Activated CD4-positive, alpha-beta T cell treated with anti-CD3 and anti-CD28 coated beads, Interleukin-2, amount 50 U/mL, for 48 hours (primary cell): Measurements from ENCODE around the gene TAT.
"Not testable (repeated sequence)": the region's sequence is repeated elsewhere in the genome, so short reads cannot be mapped to it uniquely, and the experiment has no call there.

Experiments
- DNase-seq, 2 experiments: peaks; one replicate each; pipeline ENCODE4 v3.0.0-alpha.2; 2020

The TAT gene

DNA sequence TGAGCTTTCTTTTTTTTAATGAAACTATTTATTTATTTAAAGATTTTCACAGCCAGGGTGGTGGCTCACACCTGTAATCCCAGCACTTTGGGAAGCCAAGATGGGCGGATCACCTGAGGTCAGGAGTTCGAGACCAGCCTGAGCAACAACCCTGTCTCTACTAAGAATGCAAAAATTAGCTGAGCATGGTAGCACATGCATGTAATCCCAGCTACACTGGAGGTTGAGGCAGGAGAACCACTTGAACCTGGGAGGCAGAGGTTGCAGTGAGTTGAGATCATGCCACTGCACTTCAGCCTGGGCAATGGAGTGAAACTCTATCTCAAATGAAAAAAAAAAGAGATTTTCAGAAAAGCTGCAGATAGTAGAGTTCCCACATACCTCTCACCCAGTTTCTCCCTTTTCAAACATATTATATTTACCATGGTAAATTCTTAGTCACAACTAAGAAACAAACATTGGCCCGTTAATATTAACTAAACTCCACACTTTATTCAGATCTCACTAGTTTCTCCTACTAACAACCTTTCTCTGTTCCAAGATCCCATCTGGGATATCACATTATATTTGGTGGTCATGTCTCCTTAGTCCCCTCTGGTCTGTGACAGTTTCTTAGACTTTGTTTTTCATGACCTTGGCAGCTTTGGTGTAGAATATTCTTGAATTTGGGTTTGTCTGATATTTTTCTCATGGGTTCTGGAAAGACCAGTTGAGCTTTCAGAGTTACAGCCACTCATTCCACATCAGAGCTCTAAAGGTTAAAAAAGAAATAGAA, 7.8 kb upstream of the TAT start:
- DNase-seq: no peak

GRCh38 chr16:71582553-71582848, 5.6 kb upstream of the TAT start:
- not testable (repeated sequence) for DNase-seq

- DNase-seq: no peak
These were observed 2.2 kb downstream of the TAT start for GRCh38 chr16:71574702-71575101.

DNA sequence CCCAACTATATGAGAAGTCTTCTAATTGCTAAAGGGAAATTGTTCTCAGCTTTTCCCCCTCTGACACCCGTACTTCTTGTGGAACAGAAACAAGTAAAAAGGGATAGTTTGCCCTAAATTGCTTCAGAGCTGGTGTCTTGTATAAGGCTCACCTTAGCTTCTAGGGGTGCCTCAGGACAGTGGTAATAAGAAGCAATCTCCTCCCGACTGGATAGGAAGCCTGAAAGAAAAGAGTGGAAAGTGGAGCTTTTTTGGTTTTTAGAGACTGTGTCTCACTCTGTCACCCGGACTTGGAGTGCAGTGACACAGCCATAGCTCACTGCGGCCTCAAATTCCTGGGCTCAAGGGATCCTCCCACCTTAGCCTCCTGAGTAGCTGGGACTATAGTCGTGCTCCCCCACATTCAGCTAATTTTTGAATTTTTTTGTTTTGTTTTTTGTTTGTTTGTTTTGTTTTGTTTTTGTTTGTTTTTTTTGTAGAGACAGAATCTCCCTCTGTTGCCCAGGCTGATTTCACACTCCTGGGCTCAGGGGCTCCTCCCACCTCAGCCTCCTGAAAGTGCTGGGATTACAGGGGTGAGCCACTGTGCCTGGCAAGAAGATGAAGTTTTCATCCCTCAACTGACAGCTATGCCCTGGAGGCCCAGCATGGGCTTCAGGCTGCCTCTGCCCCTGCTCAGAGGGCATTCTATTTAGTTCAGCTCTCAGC, 3.4 kb downstream of the TAT start:
- DNase-seq: no peak

GRCh38 chr16:71572497-71573116, 4.3 kb downstream of the TAT start:
- DNase-seq: no peak

DNA sequence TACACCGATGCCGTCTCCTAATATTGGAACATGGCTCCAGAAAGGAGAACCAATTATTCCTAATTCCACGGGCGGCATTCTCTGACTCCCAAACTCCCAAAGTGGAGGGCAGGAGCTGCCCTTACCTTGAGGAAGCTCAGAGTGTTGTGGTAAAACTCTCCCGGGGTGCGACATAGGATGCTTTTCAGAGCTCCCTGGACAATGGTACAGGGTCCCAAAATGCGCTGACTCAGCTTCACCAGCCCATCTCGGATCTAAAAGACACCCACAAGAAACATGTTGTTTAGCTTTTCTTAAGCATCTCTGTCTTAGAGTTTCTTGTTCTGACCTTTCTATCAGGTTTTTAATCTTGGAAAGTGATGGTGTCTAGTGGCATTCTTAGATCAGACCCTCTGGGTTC, 6.7 kb downstream of the TAT start:
- DNase-seq: no peak

GRCh38 chr16:71569621-71570020, 7.3 kb downstream of the TAT start:
- no peak for DNase-seq

GRCh38 chr16:71568551-71568950, 8.3 kb downstream of the TAT start:
- no peak for DNase-seq

DNA sequence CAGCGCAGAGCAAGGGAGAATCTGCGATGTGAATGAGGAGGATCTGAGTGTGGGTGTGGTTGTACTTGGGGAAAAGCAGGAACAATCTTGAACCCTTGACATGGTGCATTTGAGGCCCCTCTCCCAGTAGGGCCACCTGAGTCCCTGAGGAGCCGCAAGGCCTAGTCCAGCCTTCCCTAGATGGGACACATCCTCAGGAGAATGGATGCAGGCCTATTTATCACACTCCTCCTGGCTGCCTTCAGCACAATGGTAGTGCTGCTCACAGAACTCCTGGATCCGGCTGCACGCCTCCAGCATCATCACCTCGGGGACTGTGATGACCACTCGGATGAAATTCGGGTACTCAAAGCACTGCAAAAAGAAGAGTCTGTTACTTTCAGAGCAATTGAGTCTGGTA, 9.0 kb downstream of the TAT start:
- no peak for DNase-seq

- DNase-seq: no peak
These were observed 10.8 kb downstream of the TAT start for GRCh38 chr16:71565812-71566700.

DNA sequence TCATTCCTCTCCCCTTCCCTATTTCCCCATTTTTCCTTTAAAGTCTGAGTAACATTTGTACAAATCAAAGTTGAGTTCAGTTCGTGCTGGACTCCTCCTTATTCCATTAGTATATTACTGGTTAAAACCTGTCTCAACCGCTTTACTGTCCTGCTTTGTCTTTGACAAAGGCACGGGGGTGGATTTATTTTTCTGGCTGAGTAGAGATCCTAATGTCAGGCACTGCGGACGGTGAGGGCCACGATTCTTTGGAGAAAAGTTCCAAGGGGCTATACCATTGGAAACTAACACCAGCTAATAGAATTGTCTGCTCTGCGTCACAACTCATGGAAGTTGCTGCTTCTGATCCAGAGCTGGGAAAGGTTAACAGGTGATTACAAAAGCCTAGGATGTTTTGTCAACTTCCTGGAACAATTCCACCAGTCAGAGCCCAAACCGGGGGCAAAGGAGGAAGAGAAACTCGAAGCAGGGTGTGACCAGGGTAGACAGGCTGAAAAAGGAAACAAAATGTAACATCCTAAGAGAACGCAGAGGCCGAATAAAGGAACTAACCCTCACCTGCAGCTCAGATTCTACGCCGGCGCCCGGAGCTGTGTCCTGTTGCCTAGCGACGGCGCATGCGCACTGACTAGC, 12.4 kb downstream of the TAT start:
- DNase-seq: no peak

GRCh38 chr16:71562552-71562951, 14.3 kb downstream of the TAT start:
- DNase-seq: no peak

GRCh38 chr16:71561886-71562285, 15.0 kb downstream of the TAT start:
- not testable (repeated sequence) for DNase-seq

DNA sequence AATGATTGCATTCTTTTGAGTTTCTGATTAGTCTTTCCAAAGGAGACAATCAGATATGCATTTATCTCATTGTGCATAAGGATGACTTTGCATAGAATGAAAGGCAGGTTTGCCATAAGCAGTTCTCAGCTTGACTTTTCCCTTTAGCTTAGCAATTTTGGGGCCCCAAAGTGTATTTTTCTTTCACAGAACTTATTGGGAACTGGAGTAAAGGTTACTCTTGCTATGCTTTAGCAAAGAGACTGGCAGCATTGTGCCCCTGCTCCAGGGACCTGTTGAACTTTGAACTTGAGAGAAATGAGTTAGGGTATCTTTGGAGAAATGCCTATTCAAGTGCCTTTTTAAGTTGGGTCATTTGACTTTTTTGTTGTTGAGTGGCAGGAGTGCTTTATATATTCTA, 17.0 kb downstream of the TAT start:
- DNase-seq: no peak

DNA sequence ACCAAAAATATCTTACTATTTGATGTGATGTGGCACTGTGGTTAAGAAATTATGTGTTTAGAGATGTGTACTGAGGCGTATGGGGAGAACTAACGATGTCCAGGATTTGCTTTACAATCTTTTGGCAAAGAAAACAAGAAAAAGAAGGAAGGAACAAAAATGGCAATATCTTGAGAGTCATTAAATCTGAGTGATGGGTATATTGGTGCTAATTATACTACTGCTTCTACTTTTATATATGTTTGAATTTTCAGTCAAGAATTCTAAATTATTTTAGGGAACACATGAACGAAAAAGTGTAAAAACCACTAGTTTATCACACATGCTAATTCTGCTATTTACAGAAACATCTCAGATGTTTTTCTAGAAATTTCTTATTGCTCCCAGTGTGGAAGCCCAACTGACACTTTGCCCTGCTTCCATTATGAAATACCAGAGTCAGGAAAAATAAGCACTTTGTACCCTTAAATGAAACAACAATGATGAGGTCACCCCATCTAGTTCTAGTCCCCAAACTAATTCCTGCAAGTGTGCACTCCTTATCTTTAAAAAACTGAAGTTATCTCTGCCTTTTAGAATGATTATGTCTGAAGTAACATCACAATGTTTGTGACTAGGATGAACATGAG, 18.8 kb downstream of the TAT start:
- DNase-seq: no peak

- no peak for DNase-seq
These were observed 19.6 kb downstream of the TAT start for GRCh38 chr16:71557299-71557698.

DNA sequence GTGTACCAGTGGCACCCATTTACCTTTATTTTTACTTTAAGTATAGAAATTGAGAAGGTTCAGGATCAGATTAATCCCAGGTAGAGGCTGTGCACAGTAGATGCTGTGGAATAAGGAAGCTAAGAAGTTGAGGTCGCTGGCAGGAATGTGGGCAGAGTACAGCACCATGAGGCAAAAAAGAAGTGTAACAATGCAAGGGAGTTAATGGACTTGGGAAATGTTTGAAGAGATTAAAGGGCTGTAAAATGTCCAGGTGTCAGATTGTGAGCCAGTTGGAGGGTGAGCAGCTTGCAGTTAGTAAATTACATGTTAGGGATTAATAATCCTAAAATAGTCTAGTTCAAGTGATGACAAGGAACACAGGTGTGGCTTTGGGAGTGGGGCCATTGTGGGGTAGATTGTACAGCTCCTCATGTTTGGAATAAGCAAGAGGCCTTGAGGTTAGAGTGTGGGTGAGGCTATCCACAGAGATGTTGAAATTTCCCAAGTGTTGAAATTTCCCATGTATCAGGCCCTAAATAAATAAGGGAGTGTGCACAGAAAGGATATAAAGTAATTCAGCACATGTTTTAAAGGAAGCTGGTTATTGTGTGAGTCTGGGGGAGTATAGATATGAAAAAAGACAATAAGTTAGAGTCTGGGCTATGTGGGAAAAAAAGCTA, 21.5 kb downstream of the TAT start:
- no peak for DNase-seq

DNA sequence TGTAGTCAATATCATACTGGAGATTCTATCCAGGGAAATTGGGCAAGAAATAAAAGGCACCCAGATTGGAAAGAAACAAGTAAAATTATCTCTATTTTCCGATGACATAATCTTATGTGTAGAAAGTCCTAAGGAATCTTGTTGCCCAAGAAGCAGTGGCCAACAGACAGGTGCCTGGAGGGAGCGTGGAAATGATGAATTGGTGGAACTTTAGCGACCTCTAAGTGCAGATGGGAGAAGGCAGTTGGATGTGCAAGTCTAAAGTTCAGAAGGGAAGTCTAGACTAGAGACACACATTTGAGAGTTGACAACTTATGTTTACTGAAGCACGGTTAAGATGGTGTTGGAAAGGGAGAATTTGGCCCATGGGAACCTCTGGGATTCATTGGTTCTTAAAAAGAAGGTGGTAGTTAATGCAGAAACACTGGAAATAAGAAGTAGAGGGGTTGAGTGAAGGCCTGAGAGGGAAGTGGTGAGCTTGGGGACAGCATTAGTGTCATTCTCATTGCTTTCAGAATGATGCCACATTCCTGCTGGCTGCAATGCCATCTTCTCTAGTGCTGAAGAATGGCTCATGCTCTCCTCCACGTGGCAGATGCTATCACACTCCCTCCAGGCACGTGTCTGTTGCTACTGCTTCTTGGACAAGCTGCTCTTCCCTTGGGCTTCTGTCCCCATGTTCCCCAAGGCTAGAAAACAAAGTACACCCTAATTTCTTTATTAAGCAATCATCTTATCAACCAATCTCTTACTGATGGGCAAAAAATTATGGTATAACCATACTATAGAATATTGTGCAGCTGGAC, 24.0 kb downstream of the TAT start:
- DNase-seq: no peak

DNA sequence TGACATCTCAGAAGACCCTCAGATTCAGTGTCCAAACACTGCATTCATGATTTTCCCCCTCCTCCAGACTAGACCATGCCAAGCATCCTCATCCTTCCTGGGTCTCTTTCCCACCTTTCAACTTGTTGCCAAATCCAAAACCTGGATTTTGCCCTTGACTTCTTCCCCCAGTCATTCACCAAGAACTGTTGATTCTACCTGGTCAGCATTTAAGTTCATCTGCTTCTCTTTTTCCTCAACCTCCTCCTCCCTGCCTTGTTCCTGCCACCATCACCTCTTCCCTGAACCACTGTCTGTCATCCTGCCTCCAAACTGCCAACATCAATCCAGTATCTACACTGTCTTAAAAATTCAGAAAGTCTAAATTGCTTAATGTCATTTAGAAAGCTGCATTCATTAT, 29.7 kb downstream of the TAT start:
- DNase-seq: no peak

DNA sequence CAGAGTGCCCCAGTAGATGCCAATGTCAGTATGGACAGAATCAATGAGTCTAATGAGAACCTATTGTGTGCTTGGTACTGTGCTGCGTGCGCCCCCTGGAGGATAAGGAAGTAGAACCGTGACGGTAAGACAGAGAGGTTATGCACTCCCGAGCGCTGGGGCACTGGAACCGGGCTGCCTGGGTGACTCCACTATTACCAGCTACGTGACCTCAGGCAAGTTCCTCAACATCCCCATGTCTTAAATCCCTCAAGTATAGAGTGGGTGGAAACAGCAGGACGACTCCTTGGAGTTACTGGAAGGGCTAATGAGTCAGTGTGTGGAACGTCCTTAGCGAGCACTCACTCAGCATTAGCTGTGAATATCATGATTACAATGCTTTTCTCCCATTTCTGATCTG, 34.5 kb downstream of the TAT start:
- DNase-seq: peak; percentile 72 to 77

DNA sequence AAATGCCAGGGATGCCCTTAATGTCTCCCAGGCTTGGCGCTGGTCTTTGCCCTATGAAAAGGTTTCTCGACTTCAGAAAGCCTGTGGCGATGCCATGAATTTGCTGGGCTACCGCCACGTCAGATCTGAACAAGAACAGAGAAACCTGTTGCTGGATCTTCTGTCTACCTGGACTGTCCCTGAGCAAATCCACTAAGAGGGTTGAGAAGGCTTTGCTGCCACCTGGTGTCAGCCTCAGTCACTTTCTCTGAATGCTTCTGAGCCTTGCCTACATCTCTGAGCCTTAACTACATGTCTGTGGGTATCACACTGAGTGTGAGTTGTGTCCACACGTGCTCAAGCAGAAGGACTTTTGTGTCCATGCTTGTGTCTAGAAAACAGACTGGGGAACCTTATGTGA, 39.2 kb downstream of the TAT start:
- peak; percentile 36 to 52 for DNase-seq
